HG03175 (cell line): Measurements from ENCODE around the gene RPS8.
"Not testable (repeated sequence)": the region's sequence is repeated elsewhere in the genome, so short reads cannot be mapped to it uniquely, and the experiment has no call there.

Source experiments
- ATAC-seq: cut with Tn5 transposase; IDR thresholded peaks from one replicate; pipeline ENCODE4 v1.9.1; 2021; ENCODE audit warnings: mild to moderate bottlenecking, moderate library complexity; ENCODE audit not compliant: unreplicated experiment

Gene RPS8

GRCh38 chr1:44802306-44803061 lies 27.1 kb downstream of the RPS8 start:
- no peak for ATAC-seq

GRCh38 chr1:44803062-44803311 lies 27.6 kb downstream of the RPS8 start:
- no peak for ATAC-seq

DNA sequence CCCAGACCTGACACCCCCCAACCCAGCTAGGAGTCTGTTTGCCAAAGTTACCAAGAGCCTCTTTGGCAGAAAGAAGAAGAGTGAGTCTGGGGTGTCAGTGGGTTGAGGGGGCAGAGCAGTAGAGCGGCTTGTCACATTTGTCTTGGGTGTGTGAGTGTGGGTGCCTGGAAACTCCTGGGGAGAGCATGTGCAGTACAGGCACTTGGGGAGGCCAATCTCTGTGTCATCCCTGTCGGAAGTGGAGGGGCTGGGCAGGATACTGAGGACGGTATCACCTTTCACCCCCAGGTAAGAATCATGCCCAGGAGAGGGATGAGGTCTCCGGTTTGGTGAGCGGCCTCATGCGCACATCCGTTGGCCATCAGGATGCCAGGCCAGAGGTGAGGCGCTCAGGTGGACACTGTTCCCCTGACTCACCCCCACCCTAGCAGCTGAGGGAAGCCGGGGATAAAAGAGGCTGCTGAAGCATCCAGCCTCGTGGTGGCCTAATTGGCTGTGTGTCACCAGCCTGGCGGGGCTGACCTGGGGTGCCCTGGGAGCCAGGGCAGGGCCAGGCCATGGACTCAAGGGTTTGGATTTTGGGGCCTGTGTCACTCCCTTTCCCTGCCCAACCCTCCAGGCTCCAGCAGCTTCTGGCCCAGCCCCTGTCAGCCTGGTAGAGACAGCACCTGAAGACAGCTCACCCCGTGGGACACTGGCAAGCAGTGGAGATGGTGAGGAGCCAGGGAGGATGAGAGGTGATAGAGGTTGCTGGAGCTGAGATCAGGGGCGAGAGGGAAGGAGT lies 28.2 kb downstream of the RPS8 start:
- no peak for ATAC-seq

- no peak for ATAC-seq
These were observed 30.1 kb downstream of the RPS8 start for GRCh38 chr1:44805311-44806024.

GRCh38 chr1:44806025-44806703 lies 30.8 kb downstream of the RPS8 start:
- no peak for ATAC-seq

DNA sequence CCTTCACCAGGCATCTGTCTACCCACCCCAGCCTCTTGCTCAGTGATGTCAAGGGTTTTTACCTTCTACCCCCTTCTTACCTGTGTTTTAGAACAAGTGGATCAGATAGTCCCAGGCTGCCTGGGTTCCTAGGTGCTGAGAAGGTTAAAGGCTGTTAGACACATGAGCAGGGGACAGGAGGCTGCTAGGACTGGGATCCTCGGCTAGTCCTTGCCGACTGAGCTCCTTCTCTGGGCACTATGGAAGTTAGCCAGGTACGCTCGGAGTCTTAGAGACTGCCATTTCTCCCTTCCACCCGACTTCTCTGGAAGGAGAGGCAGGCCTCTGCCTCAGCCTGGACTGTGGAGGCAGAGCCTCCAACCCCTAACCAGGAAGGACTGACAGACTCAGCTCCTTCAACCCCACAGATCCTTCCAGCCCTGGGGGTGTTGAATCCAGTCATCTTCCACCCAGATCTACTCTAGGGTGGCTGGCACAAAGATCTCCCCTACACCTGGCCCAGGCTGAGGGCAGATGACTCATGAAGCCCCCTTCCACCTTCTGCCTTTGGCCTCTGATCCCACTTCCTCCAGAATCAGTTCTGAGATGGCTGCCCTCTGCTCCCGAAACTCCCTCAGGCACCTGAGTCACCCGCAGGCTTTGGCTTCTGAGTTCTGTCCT lies 31.5 kb downstream of the RPS8 start, which contains the start of gene DYNLT4:
Gene DYNLT4 (minus strand): TSS at position 648 of the 660 bp plus-strand sequence. CDS start 683 bp downstream, outside the sequence.
- no peak for ATAC-seq

DNA sequence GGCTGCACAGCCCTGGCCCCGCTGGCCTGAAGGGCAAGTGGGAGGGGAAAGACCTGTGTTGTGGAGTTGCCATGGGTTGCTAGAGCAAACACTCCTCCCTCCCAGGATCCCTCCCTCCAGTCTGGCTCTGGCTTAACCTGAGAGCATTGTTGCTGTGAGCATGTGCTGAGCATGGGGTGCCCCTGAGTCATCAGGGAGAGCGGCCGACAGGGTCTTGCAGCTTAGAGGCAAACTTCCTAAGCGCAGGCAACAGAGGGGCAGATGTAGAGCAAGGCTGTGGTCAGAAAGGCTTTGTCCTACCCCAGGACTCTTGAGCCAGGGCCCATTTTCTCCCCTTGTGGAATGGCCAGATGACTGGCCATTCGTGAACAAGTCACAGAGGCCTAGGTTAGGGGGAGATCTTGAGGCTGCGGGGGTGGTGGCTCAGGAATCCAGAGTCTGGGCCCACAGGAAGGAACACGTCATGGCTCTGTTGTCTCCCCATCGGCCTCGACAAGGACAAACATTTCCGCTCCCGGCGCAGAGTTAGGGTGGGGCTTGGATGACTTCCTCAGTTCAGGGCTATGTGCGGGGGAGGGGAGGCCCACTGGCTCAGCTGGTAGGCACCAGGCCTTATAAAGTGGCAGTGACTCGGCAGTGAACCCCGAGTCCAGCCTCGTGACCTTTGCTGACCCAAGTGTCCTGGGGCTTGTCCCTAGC lies 32.2 kb downstream of the RPS8 start:
- peak; percentile 37 for ATAC-seq

DNA sequence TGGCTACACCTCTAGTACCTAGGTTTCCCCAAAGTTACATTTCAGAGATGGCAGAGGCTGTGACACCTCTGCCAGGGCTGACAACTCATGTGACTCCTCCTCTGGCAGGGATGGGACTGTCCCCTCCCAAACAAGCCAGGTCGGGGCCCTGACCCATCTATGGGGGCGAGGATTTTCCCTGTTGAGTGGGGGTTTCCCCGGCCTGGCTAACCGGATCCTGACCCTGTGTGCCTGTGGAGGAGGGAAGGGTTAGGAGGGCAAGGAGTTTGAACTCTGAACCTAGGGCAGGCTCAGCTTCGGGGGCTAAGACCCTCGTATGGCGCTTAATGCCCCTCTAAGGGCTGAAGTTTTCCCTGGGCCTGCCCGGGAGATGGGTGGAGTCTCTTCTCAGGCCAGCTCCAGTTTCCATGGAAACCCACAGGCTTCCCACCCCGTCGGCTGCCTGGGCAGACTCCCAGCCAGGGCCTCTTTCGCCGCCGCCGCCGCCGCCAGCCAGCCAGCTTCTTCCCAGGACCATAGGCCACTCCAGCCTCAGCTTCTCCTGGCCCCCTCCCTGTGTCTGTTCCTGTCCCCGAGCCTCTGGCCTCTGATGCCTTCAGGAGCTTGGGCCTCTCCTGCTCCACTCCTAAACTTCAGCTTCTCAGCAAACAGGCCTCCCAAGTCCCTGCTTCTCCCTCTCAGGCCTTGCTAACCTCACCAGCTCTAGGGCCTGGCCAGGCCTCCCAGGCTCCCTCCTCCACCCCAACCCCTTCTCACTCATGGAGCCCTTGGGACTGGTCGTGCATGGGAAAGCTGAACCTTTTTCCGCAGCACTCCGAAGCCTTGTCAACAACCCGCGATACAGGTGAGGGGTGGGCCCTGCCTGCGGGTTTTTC lies 33.0 kb downstream of the RPS8 start, which contains the start of gene BTBD19:
Gene BTBD19 (plus strand): TSS at position 461 of the 875 bp plus-strand sequence. CDS start 298 bp downstream, at position 759.
- peak; percentile 31 for ATAC-seq

- ATAC-seq = peak; percentile 59
These were observed 33.9 kb downstream of the RPS8 start for GRCh38 chr1:44808938-44809917.

DNA sequence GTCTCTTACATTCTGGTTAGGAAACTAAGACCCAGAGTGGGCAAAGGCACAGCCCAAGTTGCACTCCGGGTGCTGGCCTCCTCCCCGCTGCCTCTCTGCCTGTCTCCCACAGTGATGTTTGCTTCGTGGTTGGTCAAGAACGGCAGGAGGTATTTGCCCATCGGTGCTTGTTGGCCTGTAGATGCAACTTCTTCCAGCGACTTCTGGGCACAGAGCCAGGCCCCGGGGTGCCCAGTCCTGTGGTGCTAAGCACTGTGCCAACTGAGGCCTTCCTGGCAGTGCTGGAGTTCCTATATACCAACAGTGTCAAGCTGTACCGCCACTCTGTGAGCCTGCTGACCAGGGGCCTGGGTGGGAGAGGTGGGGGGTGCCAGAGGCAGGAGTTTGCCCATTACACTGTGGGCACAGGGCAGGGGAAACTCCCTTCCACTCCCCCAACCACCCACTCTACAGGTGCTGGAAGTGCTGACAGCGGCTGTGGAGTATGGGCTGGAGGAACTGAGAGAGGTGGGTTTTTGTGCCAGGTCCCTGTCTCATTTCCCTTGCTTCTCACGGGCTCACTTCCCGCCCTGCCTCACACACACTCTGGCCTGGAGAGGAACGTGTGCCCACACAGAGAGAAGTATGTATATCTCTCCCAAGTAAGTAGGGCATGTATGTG lies 34.9 kb downstream of the RPS8 start:
- no peak for ATAC-seq

DNA sequence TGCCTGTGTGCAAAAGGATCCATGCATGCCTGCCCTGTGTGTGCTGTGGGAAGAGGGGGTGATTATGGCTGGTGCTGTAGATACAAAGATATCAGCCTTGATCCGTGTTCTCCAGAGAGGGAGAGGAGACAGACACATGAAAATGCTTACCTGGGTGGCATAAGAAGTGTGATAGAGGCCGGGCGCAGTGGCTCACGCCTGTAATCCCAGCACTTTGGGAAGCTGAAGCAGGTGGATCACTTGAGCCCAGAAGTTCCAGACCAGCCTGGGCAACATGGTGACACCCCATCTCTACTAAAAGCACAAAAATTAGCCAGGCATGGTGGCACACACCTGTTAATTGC lies 35.4 kb downstream of the RPS8 start:
- not testable (repeated sequence) for ATAC-seq

DNA sequence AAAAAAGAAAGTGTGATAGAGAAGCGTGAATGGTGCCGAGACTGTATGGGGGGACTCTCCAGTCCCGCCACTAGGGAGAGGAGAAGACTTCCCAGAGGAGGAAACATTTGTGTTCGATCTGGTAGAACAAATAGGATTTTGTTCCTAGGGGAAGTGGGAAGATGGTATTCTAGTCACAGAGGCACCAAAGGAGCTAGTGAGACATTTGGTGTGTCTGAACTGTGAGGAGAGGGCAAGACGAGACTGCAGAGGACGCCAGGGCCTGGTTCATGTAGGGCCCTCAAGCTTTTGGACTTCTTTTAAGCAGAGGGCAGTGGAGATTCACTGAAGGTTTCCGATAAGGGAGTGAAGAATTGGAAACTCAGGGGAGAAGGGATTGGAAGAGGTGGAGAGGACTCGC lies 35.9 kb downstream of the RPS8 start:
- no peak for ATAC-seq

GRCh38 chr1:44812822-44813543 lies 37.6 kb downstream of the RPS8 start:
- no peak for ATAC-seq

- ATAC-seq = not testable (repeated sequence)
These were observed 40.6 kb downstream of the RPS8 start for GRCh38 chr1:44815926-44816325.

- ATAC-seq = no peak
These were observed 42.0 kb downstream of the RPS8 start for GRCh38 chr1:44817307-44817706.

DNA sequence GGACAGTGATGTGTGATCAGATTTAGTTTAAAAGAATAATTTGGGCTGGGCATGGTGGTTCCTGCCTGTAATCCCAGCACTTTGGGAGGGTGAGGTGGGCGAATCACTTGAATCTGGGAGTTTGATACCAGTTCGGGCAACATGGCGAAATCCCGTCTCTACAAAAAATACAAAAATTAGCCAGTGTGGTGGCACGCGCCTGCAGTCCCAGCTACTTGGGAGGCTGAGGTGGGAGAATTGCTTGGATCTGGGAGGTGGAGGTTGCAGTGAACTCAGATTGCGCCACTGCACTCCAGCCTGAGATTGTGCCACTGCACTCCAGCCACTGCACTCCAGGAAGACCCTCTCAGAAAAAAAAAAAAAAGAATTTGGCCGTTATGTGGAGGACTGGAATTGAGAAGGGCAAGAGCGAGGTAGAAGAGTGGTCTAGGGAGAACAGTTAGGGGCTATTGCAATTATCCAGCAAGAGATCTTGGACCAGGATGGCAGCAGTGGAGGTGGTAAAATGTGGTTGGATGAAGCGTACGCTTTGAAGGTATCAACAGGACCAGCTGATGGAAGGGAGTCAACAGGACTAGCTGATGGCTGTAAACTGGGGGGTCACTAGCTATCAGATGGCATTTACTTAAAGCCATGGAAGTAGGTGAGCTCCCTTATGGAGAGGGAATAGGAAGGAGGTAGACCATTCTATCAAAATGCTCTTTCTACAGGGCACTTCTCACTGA lies 42.6 kb downstream of the RPS8 start:
- ATAC-seq = no peak
